ENCODE measurements around the gene DAPK1. TPM values are rescaled to one million over a fixed set of nuclear protein-coding genes. Genes with fewer than 3 reads are reported as not detected.

DAPK1 gene
- total and polyA plus RNA-seq, 12 donors = 5.4 to 44.6 (median 21.3) TPM

GRCh38 chr9:87655731-87656130, 158.1 kb downstream of the DAPK1 start:
- TF ChIP-seq POLR2A (IDR thresholded peaks at IDR 0.05) (no peak), CTCF (IDR thresholded peaks at IDR 0.05) (no peak)
- Histone ChIP-seq H3K27ac (no peak overlapping the region), H3K9me3 (replicated peaks in 1 of 3) (no peaks in the 10 kb centered on the region), H3K27me3 (no peaks in the 10 kb centered on the region), H3K4me1 (replicated peaks in 1 of 2) (peaks cover 0 to 9% of the 10 kb centered on the region in 2 donors), H3K36me3 (replicated peaks in 1 of 2) (no peaks in the 10 kb centered on the region), H3K4me3 (no peak overlapping the region)
- intact Hi-C loops (cut with DNase I) = no loop called here
- WGBS, 4 donors = 73 to 88% (median 85%) methylated on average over 7 to 9 of the region's 9 CpGs
- no peak for DNase-seq

- no peak for DNase-seq
- peaks cover 0 to 9% of the 10 kb centered on the region in 2 donors for H3K4me1 ChIP-seq (replicated peaks in 1 of 2)
- 48 to 57% (median 52%) methylated on average over 8 of the region's 8 CpGs for WGBS, 4 donors
- H3K27ac ChIP-seq = peak overlapping the region in 2 of 5 donors; percentile 23 to 40
- no peak for TF ChIP-seq POLR2A (IDR thresholded peaks at IDR 0.05)
- no peak for TF ChIP-seq CTCF (IDR thresholded peaks at IDR 0.05)
- H3K27me3 ChIP-seq = no peaks in the 10 kb centered on the region
- no peak overlapping the region for H3K4me3 ChIP-seq
- intact Hi-C loops (cut with DNase I) = no loop called here
- H3K9me3 ChIP-seq (replicated peaks in 1 of 3) = no peaks in the 10 kb centered on the region
- H3K36me3 ChIP-seq (replicated peaks in 1 of 2) = no peaks in the 10 kb centered on the region
Measured at GRCh38 chr9:87656485-87656884, 158.8 kb downstream of the DAPK1 start.

- H3K4me3 ChIP-seq = no peak overlapping the region
- peaks cover 0 to 9% of the 10 kb centered on the region in 2 donors for H3K4me1 ChIP-seq (replicated peaks in 1 of 2)
- WGBS, 4 donors = 64 to 67% (median 65%) methylated on average over 6 of the region's 6 CpGs
- intact Hi-C loops (cut with DNase I) = no loop called here
- H3K27me3 ChIP-seq = no peaks in the 10 kb centered on the region
- no peaks in the 10 kb centered on the region for H3K36me3 ChIP-seq (replicated peaks in 1 of 2)
- DNase-seq = peak in 5 of 7 donors; percentile 41 to 73 (median 49)
- H3K27ac ChIP-seq = peak overlapping the region in 1 of 5 donors; percentile 23
- H3K9me3 ChIP-seq (replicated peaks in 1 of 3) = no peaks in the 10 kb centered on the region
- TF ChIP-seq POLR2A (IDR thresholded peaks at IDR 0.05) (no peak), CTCF (IDR thresholded peaks at IDR 0.05) (no peak)
Measured at GRCh38 chr9:87657190-87657589, 159.5 kb downstream of the DAPK1 start.

DNA sequence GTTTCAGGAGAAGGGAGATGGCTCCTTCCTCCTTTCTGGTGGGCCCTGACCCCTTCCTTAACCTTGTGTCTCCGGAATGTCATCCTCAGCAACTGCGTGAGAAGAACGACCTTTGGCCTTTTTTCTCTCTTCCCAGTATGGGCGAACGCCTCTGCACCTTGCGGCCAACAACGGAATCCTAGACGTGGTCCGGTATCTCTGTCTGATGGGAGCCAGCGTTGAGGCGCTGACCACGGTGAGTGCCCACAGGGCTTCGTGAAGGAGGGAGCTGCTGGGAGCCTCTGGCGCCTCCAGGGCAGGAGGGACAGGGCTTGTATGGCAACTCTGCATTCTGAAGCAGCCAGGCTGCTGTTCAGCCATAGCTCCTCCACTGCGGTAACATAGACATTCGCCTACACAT, 160.2 kb downstream of the DAPK1 start:
- Histone ChIP-seq H3K27me3 (no peaks in the 10 kb centered on the region), H3K4me3 (no peak overlapping the region), H3K9me3 (replicated peaks in 1 of 3) (no peaks in the 10 kb centered on the region), H3K27ac (no peak overlapping the region), H3K36me3 (replicated peaks in 1 of 2) (no peaks in the 10 kb centered on the region), H3K4me1 (replicated peaks in 1 of 2) (peaks cover 0 to 9% of the 10 kb centered on the region in 2 donors)
- intact Hi-C loops (cut with DNase I) = no loop called here
- WGBS, 4 donors = 89 to 95% (median 91%) methylated on average over 15 to 16 of the region's 16 CpGs
- TF ChIP-seq CTCF (IDR thresholded peaks at IDR 0.05) (no peak), POLR2A (IDR thresholded peaks at IDR 0.05) (no peak)
- no peak for DNase-seq

Data from adrenal gland (tissue), 12 donors.